Activated CD4-positive, alpha-beta T cell treated with anti-CD3 and anti-CD28 coated beads for 36 hours (primary cell): ENCODE measurements around the gene NECAB2. TPM values are rescaled to one million over a fixed set of nuclear protein-coding genes. Genes with fewer than 3 reads are reported as not detected.

ENCODE experiments used
- ATAC-seq: fragments of 200-7000 bp; cut with Tn5 transposase; one replicate; pipeline ENCODE4 v1.10.0; 2021; ENCODE audit warnings: mild to moderate bottlenecking, moderate library complexity
- CTCF ChIA-PET: fragments of 350-600 bp; sonication (Branson Sonifier 250); formaldehyde crosslinking; loops from one replicate; lab custom pipeline; 2021; ENCODE audit warnings: antibody characterized with exemption; lab: Charles Lee
- POLR2A ChIA-PET: fragments of 350-600 bp; sonication (Branson Sonifier 250); formaldehyde crosslinking; loops from one replicate; lab custom pipeline; 2021; ENCODE audit warnings: antibody characterized with exemption, inconsistent platforms; lab: Charles Lee
- DNase-seq: peaks from one replicate; pipeline ENCODE4 v3.0.0-alpha.2; 2020
- H3K27ac Mint-ChIP-seq: one replicate; pipeline ENCODE4 v1.8.0; 2021; ENCODE audit warnings: mixed read lengths
- H3K27me3 Mint-ChIP-seq: one replicate; pipeline ENCODE4 v1.8.0; 2021; ENCODE audit warnings: mixed read lengths
- H3K36me3 Mint-ChIP-seq: one replicate; pipeline ENCODE4 v1.8.0; 2021; ENCODE audit warnings: low read depth, mixed read lengths
- H3K4me1 Mint-ChIP-seq: one replicate; pipeline ENCODE4 v1.8.0; 2021; ENCODE audit warnings: mixed read lengths
- H3K4me3 Mint-ChIP-seq: one replicate; pipeline ENCODE4 v1.8.0; 2021; ENCODE audit warnings: mild to moderate bottlenecking, moderate library complexity, mixed read lengths
- H3K9me3 Mint-ChIP-seq: one replicate; pipeline ENCODE4 v1.8.0; 2021; ENCODE audit warnings: low read depth, mixed read lengths
- intact Hi-C, 2 experiments: fragments of 100-400 bp; cut with DNase I in 1 of 2; cut with micrococcal nuclease in 1 of 2; formaldehyde crosslinking; loops; one replicate each; pipeline versions ENCODE4 v1.14.2 to v1.15.1; 2022 to 2024; cut with DNase I, micrococcal nuclease
- total RNA-seq, 2 experiments: library from RNA; stranded (reverse); gene quantifications; one replicate each; pipeline ENCODE4 v1.2.3, GENCODE V29; 2021

NECAB2 gene
- total RNA-seq, 2 experiments from 2014 or later = not detected

DNA sequence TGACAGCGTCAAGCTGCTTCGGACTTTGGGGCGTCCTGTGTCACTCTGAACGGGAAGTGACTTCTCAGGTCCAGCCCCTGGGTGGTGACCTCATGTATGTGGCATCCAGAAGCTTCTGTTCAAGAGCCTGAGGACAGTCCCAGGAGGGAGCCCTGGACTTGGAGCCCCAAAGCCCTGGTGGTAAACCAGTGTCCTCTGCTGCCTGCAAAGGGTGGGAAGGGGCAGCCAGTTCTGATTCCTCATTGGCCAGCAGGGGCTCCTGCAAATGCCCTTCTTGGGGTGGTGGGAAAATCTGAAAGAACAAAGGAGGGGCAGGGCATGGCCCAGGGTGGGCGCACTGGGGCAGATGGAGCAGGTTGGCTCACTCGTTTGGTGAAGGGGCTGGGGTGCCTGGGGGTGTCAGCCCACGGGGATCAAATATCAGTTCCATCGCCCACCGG, 13.4 kb upstream of the NECAB2 start:
- ATAC-seq = no peak
- H3K27me3 Mint-ChIP-seq = peaks cover 16% of the 10 kb centered on the region
- ChIA-PET CTCF (interaction anchor here (1.1 to 2.0 kb wide), 11 partner anchors 10 to 233 kb away, joined by 5 to 21 read pairs (median 6); partner anchors contain the start of gene TAF1C), POLR2A (no interaction called here)
- no peaks in the 10 kb centered on the region for H3K36me3 Mint-ChIP-seq
- H3K4me3 Mint-ChIP-seq = no peak overlapping the region
- H3K4me1 Mint-ChIP-seq = peaks cover 19% of the 10 kb centered on the region
- intact Hi-C loops = loop anchor here in 1 of 2 experiments (5.0 to 10.0 kb wide), 2 partner anchors 233 to 550 kb away; partner anchors contain the start of genes MEAK7 and TAF1C
- no peak for DNase-seq
- no peaks in the 10 kb centered on the region for H3K9me3 Mint-ChIP-seq
- H3K27ac Mint-ChIP-seq = no peak overlapping the region

DNA sequence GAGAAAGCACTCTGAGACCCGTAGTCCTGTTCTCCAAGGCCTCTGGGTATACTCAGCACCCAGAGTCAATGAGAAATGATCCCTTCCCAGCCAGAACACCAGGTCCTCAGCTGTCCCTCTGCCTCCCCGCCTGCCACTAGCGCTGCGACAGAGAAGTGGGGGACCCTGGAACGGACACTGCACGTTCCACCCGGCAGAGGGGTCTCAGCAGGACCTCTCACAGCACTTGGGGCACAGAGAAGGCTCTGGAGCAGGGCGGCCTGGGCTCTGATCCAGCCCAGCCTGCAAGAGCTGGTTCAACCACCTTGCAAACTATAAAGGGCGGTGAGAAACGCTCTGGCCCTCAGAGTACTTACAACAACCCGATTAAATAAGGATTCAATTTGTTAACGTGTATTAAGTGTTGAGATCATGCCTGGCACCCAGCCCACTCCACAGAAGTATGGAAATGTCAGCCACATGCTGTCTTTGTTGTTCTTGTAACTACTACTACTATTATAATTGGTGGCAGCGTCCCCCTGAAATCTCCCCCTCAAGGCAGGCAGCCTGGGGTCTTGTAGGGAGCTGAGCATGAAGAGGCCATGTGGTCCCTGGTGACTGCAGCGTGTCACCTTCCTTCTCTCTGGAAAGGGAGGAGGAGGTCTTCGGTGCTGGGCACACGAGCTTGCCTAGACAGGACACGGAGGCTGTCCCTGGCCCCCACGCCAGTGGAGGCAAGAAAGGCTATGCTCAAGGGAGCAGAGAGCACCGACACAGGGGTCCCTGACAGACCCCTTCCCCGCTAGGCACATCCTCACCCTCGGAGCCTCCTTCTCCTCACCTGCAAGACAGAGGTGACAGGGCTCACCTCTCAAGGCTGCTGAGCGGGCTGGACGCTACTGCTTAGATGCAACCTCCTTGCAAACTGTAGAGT, 12.6 kb upstream of the NECAB2 start:
- DNase-seq = no peak
- H3K27me3 Mint-ChIP-seq = peaks cover 16% of the 10 kb centered on the region
- intact Hi-C loops = loop anchor here (1.0 to 10.0 kb wide), 7 partner anchors 107 to 549 kb away; partner anchors contain the start of genes TAF1C (in 2 of the 2) and MEAK7 (in 1 of the 2)
- H3K36me3 Mint-ChIP-seq = no peaks in the 10 kb centered on the region
- H3K4me3 Mint-ChIP-seq = no peak overlapping the region
- ChIA-PET POLR2A (no interaction called here), CTCF (interaction anchor here (1.0 to 3.0 kb wide), 11 partner anchors 26 to 232 kb away, joined by 3 to 30 read pairs (median 5); partner anchors contain the start of gene TAF1C)
- ATAC-seq = no peak
- no peak overlapping the region for H3K27ac Mint-ChIP-seq
- H3K9me3 Mint-ChIP-seq = no peaks in the 10 kb centered on the region
- H3K4me1 Mint-ChIP-seq = peaks cover 19% of the 10 kb centered on the region

DNA sequence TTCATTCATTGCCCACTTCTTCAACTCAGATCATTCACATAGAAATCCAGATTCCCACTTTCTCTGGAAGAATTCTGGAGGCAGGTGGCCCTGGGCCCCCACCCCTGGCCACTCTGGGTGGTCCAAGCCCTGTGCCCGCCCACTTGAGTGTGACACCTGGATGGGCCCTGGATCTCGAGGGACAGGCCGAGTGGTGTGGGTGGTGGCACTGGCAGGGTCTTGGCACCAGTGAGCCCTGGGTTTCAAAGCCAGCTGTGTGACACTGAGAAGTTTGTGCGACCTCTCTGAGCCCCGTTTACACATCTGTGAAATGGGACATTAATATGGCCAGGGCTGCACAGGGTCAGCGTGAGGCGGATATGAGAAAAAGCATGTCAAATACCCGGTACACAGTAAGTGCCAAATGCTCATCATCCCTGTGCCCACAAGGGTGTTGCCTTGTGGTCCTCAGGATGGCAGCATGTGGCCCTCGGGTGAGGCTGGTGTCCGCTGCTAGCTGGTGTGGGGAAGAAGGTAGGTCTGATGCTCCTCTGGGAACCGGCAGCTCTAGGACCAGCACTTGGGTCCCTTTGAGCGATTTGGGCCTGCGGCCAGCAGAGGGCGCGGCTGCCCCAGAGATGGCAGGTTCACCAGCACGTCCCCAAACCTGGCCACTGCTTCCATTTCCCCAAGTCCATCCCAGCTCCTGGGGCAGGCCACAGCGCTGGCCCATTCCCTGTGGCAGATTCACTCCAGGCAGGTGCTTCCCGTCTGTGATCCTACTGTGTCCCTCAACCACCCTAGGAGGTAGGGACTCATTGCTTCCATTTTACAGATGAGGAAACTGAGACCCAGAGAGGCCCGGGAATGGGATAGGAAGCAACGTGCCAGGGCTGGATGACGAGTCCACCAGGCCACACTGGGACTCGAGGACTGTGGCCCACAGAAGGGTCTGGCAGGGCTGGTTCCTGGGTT, 11.4 kb upstream of the NECAB2 start:
- peak; percentile 48 for ATAC-seq
- no peaks in the 10 kb centered on the region for H3K9me3 Mint-ChIP-seq

DNA sequence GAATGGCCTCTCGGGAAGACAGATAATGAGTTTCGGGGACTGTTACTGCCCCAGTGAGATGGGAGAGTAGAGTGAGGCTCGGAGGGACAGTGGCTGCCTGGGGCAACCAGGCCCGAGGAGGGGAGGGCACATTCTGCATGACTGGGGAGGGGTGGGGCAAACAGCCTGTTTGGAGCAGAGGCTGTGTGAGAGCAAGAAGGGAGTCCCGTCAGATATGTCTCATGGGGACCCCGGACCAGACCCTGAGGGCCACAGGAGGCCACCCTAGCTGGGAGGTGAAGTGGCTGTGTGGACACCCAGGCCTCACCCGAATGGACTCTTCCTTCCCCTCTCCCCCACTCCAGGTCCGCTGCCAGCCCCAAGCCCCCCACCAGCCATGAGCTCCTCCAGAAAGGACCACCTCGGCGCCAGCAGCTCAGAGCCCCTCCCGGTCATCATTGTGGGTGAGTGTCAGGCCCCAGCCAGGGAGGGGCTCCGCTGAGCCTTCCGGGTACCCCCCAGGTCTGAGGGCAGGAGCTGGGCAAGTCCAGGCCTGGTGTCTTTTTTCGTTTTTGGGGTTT, 10.7 kb upstream of the NECAB2 start:
- POLR2A ChIA-PET = no interaction called here

More for the DNA sequence above, 11.4 kb upstream of the NECAB2 start:
- intact Hi-C loops = loop anchor here (1.0 to 10.0 kb wide), 7 partner anchors 106 to 548 kb away; partner anchors contain the start of genes TAF1C (in 2 of the 2) and MEAK7 (in 1 of the 2)
- Mint-ChIP-seq H3K4me1 (peaks cover 19% of the 10 kb centered on the region), H3K27me3 (peaks cover 16% of the 10 kb centered on the region), H3K27ac (no peak overlapping the region), H3K36me3 (no peaks in the 10 kb centered on the region), H3K4me3 (no peak overlapping the region)
- POLR2A ChIA-PET = no interaction called here
- peak; percentile 89 for DNase-seq
- CTCF ChIA-PET = interaction anchor here (0.6 to 3.0 kb wide), 20 partner anchors 18 to 548 kb away, joined by 3 to 30 read pairs (median 4); partner anchors contain the start of gene TAF1C

DNA sequence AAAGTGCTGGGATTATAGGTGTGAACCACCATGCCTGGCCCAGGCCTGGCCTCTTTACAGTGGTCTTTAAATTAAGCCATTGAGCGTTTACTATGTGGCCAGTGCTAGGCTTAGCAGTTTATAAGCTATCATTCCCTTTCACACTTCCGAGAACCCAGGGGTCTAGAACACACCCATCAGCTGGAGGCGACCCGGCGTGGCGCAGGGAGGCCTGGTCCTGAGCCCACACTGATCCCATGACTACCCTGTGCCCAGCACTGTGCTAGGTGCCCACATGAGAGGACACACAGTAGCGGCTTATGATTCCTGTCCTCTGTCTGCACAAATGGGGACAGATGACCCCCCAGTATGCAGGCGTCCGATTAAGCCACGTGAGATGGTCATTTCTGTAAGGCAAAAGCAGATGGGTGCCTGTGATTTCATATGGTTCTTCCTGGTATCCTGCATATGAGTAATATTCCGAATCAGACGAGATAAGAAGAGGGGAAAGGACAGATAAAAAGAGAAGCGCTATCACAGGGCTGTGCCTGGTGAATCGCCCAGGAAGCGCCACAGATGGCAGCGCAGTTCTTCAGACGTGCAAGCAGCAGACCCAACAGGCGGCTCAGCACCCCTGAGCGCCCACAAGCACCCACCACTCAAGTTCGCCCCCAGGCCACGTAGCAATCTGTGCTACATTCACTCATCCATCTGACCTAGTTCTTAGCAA, 9.8 kb upstream of the NECAB2 start:
- H3K27me3 Mint-ChIP-seq = peaks cover 16% of the 10 kb centered on the region
- no peak overlapping the region for H3K4me3 Mint-ChIP-seq
- no peaks in the 10 kb centered on the region for H3K36me3 Mint-ChIP-seq
- peaks cover 10% of the 10 kb centered on the region for H3K4me1 Mint-ChIP-seq
- POLR2A ChIA-PET = no interaction called here
- intact Hi-C loops = loop anchor here in 1 of 2 experiments (5.0 to 10.0 kb wide), 2 partner anchors 229 to 547 kb away; partner anchors contain the start of genes MEAK7 and TAF1C
- no peak overlapping the region for H3K27ac Mint-ChIP-seq
- no peaks in the 10 kb centered on the region for H3K9me3 Mint-ChIP-seq
- DNase-seq (no peak), ATAC-seq (no peak)
- CTCF ChIA-PET = interaction anchor here (0.6 to 3.0 kb wide), 8 partner anchors 84 to 317 kb away, joined by 3 to 30 read pairs (median 6); partner anchors contain the start of genes SLC38A8 and TAF1C

More for the DNA sequence above, 10.7 kb upstream of the NECAB2 start:
- Mint-ChIP-seq H3K4me3 (no peak overlapping the region), H3K36me3 (no peaks in the 10 kb centered on the region), H3K4me1 (peaks cover 17% of the 10 kb centered on the region), H3K27me3 (peaks cover 16% of the 10 kb centered on the region), H3K27ac (no peak overlapping the region), H3K9me3 (no peaks in the 10 kb centered on the region)
- DNase-seq (no peak), ATAC-seq (no peak)
- CTCF ChIA-PET = interaction anchor here (0.6 to 3.0 kb wide), 18 partner anchors 19 to 547 kb away, joined by 3 to 30 read pairs (median 4); partner anchors contain the start of genes SLC38A8 and TAF1C
- intact Hi-C loops = loop anchor here (2.0 to 10.0 kb wide), 3 partner anchors 131 to 547 kb away; partner anchors contain the start of genes MEAK7 (in 1 of the 2) and TAF1C (in 1 of the 2)

DNA sequence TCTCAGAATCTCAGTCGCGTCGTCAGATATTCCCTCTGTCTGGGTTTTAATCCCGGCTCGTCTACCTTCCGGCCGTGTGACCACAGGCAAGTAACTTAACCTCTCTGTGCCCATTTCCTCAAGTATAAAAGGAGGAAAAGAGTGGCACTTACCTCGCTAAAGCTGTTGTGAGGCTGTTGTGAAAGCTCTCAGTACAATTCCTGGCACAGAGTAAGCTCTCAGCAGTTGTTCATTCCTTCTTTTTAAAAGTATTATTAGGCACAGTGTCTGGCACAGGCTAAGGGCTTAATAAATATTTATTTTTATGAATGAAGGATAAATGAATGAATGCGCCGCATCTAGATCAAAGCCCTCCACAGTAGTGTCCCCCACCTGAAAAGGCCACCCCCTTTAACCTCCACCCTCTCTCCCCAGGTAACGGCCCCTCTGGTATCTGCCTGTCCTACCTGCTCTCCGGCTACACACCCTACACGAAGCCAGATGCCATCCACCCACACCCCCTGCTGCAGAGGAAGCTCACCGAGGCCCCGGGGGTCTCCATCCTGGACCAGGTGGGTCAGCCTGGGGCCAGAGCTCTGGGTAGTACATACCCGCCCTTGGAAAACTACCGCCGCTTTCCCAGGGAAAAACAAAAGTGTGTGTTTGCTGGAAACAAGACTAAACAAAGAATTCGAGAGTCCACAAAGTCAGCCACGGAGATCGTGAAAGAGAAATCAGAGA, 9.0 kb upstream of the NECAB2 start:
- ATAC-seq (no peak), DNase-seq (no peak)
- intact Hi-C loops = loop anchor here in 1 of 2 experiments (5.0 to 10.0 kb wide), 2 partner anchors 228 to 546 kb away; partner anchors contain the start of genes MEAK7 and TAF1C
- POLR2A ChIA-PET = no interaction called here
- H3K27me3 Mint-ChIP-seq = peaks cover 14% of the 10 kb centered on the region
- no peak overlapping the region for H3K27ac Mint-ChIP-seq
- H3K4me3 Mint-ChIP-seq = no peak overlapping the region
- peaks cover 5% of the 10 kb centered on the region for H3K4me1 Mint-ChIP-seq
- CTCF ChIA-PET = interaction anchor here (0.7 to 1.1 kb wide), 2 partner anchors 27 to 86 kb away, joined by 3 read pairs; no protein-coding TSS in a partner anchor
- H3K9me3 Mint-ChIP-seq = no peaks in the 10 kb centered on the region
- no peaks in the 10 kb centered on the region for H3K36me3 Mint-ChIP-seq

DNA sequence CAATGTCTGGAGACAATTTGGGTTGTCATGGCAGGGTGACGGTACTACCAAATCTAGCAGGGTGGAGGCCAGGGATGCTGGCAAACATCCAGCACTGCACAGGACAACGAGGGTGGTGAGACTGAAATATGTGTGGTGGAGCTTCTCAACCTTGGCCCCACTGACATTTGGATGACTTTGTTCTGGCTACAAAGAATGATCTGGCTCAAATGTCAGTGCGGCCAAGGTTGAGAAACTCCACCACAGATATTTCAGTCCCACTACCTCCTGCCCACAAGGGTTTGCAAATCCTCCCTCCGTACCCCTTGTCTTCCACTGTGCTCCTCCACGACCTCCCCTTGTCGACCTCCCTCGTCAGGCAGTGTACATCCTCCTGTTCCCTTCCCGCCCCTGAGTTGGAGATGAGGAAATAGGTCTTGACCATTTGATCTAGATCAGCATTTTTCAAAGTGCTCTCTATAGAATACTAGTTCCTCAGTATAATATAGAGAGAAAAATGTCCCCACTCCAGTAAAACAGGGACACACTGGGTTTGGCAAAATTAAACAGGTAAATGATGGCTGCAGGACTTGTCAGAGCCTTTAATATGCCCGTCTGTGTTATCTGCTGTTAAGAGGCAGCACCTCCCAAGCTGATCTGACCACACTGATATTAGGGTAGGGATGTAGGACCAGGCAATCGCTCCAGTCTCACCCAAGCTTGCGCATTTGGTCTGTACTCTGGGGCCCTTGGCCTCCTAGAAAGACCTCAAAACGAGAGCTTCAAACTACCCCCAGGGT, 8.2 kb upstream of the NECAB2 start:
- intact Hi-C loops = loop anchor here in 1 of 2 experiments (5.0 to 10.0 kb wide), 2 partner anchors 227 to 545 kb away; partner anchors contain the start of genes MEAK7 and TAF1C
- Mint-ChIP-seq H3K9me3 (no peaks in the 10 kb centered on the region), H3K36me3 (no peaks in the 10 kb centered on the region), H3K4me1 (no peaks in the 10 kb centered on the region), H3K4me3 (no peak overlapping the region), H3K27ac (no peak overlapping the region), H3K27me3 (peaks cover 7% of the 10 kb centered on the region)
- ChIA-PET CTCF (interaction anchor here (0.9 to 1.1 kb wide), 2 partner anchors 26 to 54 kb away, joined by 3 read pairs; no protein-coding TSS in a partner anchor), POLR2A (no interaction called here)
- DNase-seq (no peak), ATAC-seq (no peak)

DNA sequence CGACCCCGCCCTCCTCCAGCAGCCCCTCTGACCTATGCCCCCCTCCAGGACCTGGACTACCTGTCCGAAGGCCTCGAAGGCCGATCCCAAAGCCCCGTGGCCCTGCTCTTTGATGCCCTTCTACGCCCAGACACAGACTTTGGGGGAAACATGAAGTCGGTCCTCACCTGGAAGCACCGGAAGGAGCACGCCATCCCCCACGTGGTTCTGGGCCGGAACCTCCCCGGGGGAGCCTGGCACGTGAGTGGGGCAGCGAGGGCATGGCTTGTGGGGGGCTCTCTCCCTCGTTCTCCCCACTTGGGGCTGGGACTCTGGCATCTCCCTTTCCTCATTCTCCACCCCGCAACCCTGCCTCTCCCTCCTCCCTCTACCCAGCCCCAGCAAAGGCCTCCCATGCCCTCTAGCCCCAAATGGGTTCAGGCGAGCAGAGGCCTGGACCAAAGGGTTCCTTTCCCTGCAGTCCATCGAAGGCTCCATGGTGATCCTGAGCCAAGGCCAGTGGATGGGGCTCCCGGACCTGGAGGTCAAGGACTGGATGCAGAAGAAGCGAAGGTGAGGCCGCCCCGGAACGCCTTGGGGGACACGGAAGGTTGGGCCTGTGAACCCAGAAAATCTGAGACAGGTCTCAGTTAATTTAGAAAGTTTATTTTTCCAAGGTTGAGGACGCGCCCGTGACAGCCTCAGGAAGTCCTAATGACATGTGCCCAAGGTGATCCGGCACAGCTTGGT, 7.4 kb upstream of the NECAB2 start:
- ATAC-seq = no peak
- peaks cover 2% of the 10 kb centered on the region for H3K27me3 Mint-ChIP-seq
- H3K9me3 Mint-ChIP-seq = no peaks in the 10 kb centered on the region
- no peak overlapping the region for H3K27ac Mint-ChIP-seq
- CTCF ChIA-PET = interaction anchor here (0.9 kb wide), 1 partner anchor 54 kb away, joined by 3 read pairs; no protein-coding TSS in a partner anchor
- no peaks in the 10 kb centered on the region for H3K4me1 Mint-ChIP-seq
- DNase-seq = no peak
- POLR2A ChIA-PET = no interaction called here
- no peak overlapping the region for H3K4me3 Mint-ChIP-seq
- intact Hi-C loops = no loop called here
- no peaks in the 10 kb centered on the region for H3K36me3 Mint-ChIP-seq
